GM11168 (cell line): ENCODE data around the gene ZNF41.

ENCODE experiments used
- in situ Hi-C: fragments of 300-500 bp; cut with MboI; formaldehyde crosslinking; loops from one replicate; pipeline ENCODE4 v1.12.0; 2022; ENCODE audit warnings: low sequenced_read_pairs; ENCODE audit not compliant: unreplicated experiment

The ZNF41 gene

DNA sequence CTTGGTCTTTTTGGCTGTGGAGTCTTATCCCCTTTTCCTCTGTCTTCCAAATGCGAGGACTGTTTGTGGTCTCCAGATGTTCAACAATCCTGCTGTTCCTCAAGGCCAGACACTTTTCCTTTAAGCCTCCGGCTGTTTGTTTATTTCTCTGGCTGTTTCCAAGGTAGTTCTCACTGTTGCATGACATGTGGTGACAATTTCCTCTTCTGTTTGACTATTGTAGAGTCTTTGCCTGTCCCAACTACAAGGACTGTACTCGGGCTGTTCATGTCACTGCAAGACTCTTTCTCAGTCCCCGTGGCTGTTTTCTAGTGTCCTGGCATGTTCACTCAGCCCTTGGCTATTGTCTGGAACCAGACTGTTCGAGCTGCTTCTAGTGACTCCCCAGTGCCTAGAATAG is 62.1 kb downstream of the ZNF41 start:
- in situ Hi-C loops, result no loop called here

DNA sequence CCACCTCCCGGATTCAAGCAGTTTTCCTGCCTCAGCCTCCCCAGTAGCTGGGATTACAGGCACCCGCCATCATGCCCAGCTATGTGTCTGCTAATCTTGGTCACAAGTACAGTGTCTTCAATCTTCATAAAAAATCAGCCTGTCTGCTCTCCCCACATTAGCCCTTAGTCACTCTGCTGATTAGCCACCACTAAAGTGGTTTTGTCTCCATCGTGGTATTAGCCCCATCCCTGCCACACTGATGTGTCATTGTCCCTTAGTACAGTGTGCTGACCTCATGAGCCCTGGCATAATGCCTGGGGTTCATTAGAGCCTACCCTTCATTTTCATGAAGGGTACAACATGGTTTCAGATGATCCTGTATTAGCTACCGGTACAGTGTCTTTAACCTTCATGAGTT is 62.8 kb downstream of the ZNF41 start:
- in situ Hi-C loops, result no loop called here

DNA sequence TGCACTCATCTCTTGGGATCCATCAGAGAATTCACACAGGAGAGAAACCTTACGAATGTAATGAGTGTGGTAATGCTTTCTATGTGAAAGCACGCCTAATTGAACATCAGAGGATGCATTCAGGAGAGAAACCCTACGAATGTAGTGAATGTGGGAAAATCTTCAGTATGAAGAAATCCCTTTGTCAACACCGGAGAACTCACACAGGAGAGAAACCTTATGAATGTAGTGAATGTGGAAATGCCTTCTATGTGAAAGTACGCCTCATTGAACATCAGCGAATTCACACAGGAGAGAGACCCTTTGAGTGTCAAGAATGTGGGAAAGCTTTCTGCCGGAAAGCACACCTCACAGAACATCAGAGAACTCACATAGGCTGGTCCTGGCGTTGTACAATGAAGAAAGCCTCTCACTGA is 69.8 kb downstream of the ZNF41 start:
- in situ Hi-C loops, result no loop called here
